ENCODE data around the gene MAP3K1. TPM values are rescaled to one million over a fixed set of nuclear protein-coding genes. Genes with fewer than 3 reads are reported as not detected.

Gene MAP3K1
- total and polyA plus RNA-seq, 2 experiments from 2014 or later = 9.5 to 14.4 TPM

GRCh38 chr5:56941981-56942380 is 126.6 kb downstream of the MAP3K1 start (continued):
- no peak for TF ChIP-seq EZH2 (IDR thresholded peaks at IDR 0.05; ENCODE audit: low read depth, unreplicated experiment)
- no peak for TF ChIP-seq ETS1 (IDR thresholded peaks at IDR 0.05)
- TF ChIP-seq ZNF114 (CRISPR knock-in tag; IDR thresholded peaks at IDR 0.05) = no peak
- no peak for TF ChIP-seq EZH2phosphoT487 (IDR thresholded peaks at IDR 0.05; ENCODE audit: unreplicated experiment)
- TF ChIP-seq ZNF331 (CRISPR knock-in tag; IDR thresholded peaks at IDR 0.05; ENCODE audit: low read depth) = no peak
- TF ChIP-seq, protein P1, sequence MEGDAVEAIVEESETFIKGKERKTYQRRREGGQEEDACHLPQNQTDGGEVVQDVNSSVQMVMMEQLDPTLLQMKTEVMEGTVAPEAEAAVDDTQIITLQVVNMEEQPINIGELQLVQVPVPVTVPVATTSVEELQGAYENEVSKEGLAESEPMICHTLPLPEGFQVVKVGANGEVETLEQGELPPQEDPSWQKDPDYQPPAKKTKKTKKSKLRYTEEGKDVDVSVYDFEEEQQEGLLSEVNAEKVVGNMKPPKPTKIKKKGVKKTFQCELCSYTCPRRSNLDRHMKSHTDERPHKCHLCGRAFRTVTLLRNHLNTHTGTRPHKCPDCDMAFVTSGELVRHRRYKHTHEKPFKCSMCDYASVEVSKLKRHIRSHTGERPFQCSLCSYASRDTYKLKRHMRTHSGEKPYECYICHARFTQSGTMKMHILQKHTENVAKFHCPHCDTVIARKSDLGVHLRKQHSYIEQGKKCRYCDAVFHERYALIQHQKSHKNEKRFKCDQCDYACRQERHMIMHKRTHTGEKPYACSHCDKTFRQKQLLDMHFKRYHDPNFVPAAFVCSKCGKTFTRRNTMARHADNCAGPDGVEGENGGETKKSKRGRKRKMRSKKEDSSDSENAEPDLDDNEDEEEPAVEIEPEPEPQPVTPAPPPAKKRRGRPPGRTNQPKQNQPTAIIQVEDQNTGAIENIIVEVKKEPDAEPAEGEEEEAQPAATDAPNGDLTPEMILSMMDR (conservative IDR thresholded peaks at IDR 0.05; ENCODE audit: low read depth in 2 of 2) = no peak
- no peak for TF ChIP-seq POLR2AphosphoS5 (IDR thresholded peaks at IDR 0.05; ENCODE audit: low read depth)

Other genes with a start within 250 kb of the MAP3K1 start
- 13.1 and 19.3 TPM in 2 replicates for gene SETD9, start 94.0 kb downstream of the MAP3K1 start, total RNA-seq (2014; rRNA removed; shearing (Covaris generic))
- gene SETD9, start 94.0 kb downstream of the MAP3K1 start, polyA plus RNA-seq (2016; fragmentation: Nextera tagmentation; extraction: Ambion mirVana) = 17.7 and 19.2 TPM in 2 replicates
- gene MIER3, start 136.6 kb downstream of the MAP3K1 start, total RNA-seq (2014; rRNA removed; shearing (Covaris generic)) = 32.7 and 36.3 TPM in 2 replicates
- gene MIER3, start 136.6 kb downstream of the MAP3K1 start, polyA plus RNA-seq (2016; fragmentation: Nextera tagmentation; extraction: Ambion mirVana) = 10.1 and 12.0 TPM in 2 replicates

Data from GM23338 (cell line).